ENCODE data around the gene IBTK. TPM values are rescaled to one million over a fixed set of nuclear protein-coding genes. Genes with fewer than 3 reads are reported as not detected.

The IBTK gene
- total RNA-seq, 1 donor from 2014 or later, result 34.8 TPM

- no peaks in the 10 kb centered on the region for H3K27me3 Mint-ChIP-seq
- H3K4me3 Mint-ChIP-seq (ENCODE audit: low read depth), result no peak overlapping the region
- peaks cover 13% of the 10 kb centered on the region for H3K36me3 Mint-ChIP-seq (ENCODE audit: insufficient read depth)
- no peaks in the 10 kb centered on the region for H3K4me1 Mint-ChIP-seq (ENCODE audit: low read depth)
- no peak overlapping the region for H3K27ac Mint-ChIP-seq
- DNase-seq (ENCODE audit: low spot score, unreplicated experiment), result no peak
- peak; percentile 52 for TF ChIP-seq CTCF (IDR thresholded peaks at IDR 0.05; ENCODE audit: unreplicated experiment)
- H3K9me3 Mint-ChIP-seq (ENCODE audit: low read depth), result no peaks in the 10 kb centered on the region
Measured at GRCh38 chr6:82178077-82178758, 69.3 kb downstream of the IBTK start.

GRCh38 chr6:82176616-82177015 lies 70.9 kb downstream of the IBTK start:
- H3K9me3 Mint-ChIP-seq (ENCODE audit: low read depth), result no peaks in the 10 kb centered on the region
- H3K36me3 Mint-ChIP-seq (ENCODE audit: insufficient read depth), result peaks cover 19% of the 10 kb centered on the region
- no peak overlapping the region for H3K4me3 Mint-ChIP-seq (ENCODE audit: low read depth)
- no peaks in the 10 kb centered on the region for H3K27me3 Mint-ChIP-seq
- DNase-seq (ENCODE audit: low spot score, unreplicated experiment), result no peak
- no peaks in the 10 kb centered on the region for H3K4me1 Mint-ChIP-seq (ENCODE audit: low read depth)
- H3K27ac Mint-ChIP-seq, result no peak overlapping the region
- TF ChIP-seq CTCF (IDR thresholded peaks at IDR 0.05; ENCODE audit: unreplicated experiment), result no peak

GRCh38 chr6:82172594-82172993 lies 75.0 kb downstream of the IBTK start:
- no peak overlapping the region for H3K27ac Mint-ChIP-seq

GRCh38 chr6:82169138-82169876 lies 78.2 kb downstream of the IBTK start:
- H3K27me3 Mint-ChIP-seq, result no peaks in the 10 kb centered on the region
- no peaks in the 10 kb centered on the region for H3K9me3 Mint-ChIP-seq (ENCODE audit: low read depth)
- H3K27ac Mint-ChIP-seq, result no peak overlapping the region
- no peak for DNase-seq (ENCODE audit: low spot score, unreplicated experiment)
- H3K36me3 Mint-ChIP-seq (ENCODE audit: insufficient read depth), result peaks cover 28% of the 10 kb centered on the region
- no peak overlapping the region for H3K4me3 Mint-ChIP-seq (ENCODE audit: low read depth)
- no peak for TF ChIP-seq CTCF (IDR thresholded peaks at IDR 0.05; ENCODE audit: unreplicated experiment)
- no peaks in the 10 kb centered on the region for H3K4me1 Mint-ChIP-seq (ENCODE audit: low read depth)

More at GRCh38 chr6:82172594-82172993, 75.0 kb downstream of the IBTK start:
- no peak for DNase-seq (ENCODE audit: low spot score, unreplicated experiment)
- H3K4me1 Mint-ChIP-seq (ENCODE audit: low read depth), result no peaks in the 10 kb centered on the region
- no peaks in the 10 kb centered on the region for H3K27me3 Mint-ChIP-seq
- no peak for TF ChIP-seq CTCF (IDR thresholded peaks at IDR 0.05; ENCODE audit: unreplicated experiment)
- H3K4me3 Mint-ChIP-seq (ENCODE audit: low read depth), result no peak overlapping the region
- H3K9me3 Mint-ChIP-seq (ENCODE audit: low read depth), result no peaks in the 10 kb centered on the region
- H3K36me3 Mint-ChIP-seq (ENCODE audit: insufficient read depth), result peaks cover 18% of the 10 kb centered on the region

GRCh38 chr6:82166493-82166892 lies 81.1 kb downstream of the IBTK start:
- H3K27ac Mint-ChIP-seq, result no peak overlapping the region
- no peak for TF ChIP-seq CTCF (IDR thresholded peaks at IDR 0.05; ENCODE audit: unreplicated experiment)
- peaks cover 26% of the 10 kb centered on the region for H3K36me3 Mint-ChIP-seq (ENCODE audit: insufficient read depth)
- no peaks in the 10 kb centered on the region for H3K27me3 Mint-ChIP-seq
- DNase-seq (ENCODE audit: low spot score, unreplicated experiment), result no peak
- H3K9me3 Mint-ChIP-seq (ENCODE audit: low read depth), result peaks cover 3% of the 10 kb centered on the region
- no peak overlapping the region for H3K4me3 Mint-ChIP-seq (ENCODE audit: low read depth)
- no peaks in the 10 kb centered on the region for H3K4me1 Mint-ChIP-seq (ENCODE audit: low read depth)

Data from progenitor cell of endocrine pancreas (in vitro differentiated cells).